ENCODE results near the gene PIP5KL1.
A peak's percentile ranks its signal among the peaks of the same experiment; 100 is the strongest.

The PIP5KL1 gene

DNA sequence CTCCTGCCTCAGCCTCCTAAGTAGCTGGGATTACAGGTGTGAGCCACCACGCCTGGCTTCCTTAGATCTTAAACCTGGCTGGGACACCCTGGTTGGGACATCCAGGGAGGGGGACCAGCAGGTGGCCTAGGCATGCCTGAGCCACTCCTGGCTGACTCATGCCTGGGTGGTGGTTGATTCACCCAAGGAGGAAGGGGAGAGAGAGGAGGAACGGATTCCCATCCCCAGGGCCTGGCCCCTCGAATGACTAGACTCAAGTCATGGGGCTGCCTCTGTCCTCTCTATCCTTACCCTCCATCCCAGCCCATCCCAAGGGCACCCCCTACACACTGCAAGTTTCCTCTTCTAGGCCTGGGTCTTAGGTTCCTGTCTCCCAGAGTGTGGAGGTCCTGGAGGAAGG lies 37.5 kb upstream of the PIP5KL1 start:
- no peak for DNase-seq

DNA sequence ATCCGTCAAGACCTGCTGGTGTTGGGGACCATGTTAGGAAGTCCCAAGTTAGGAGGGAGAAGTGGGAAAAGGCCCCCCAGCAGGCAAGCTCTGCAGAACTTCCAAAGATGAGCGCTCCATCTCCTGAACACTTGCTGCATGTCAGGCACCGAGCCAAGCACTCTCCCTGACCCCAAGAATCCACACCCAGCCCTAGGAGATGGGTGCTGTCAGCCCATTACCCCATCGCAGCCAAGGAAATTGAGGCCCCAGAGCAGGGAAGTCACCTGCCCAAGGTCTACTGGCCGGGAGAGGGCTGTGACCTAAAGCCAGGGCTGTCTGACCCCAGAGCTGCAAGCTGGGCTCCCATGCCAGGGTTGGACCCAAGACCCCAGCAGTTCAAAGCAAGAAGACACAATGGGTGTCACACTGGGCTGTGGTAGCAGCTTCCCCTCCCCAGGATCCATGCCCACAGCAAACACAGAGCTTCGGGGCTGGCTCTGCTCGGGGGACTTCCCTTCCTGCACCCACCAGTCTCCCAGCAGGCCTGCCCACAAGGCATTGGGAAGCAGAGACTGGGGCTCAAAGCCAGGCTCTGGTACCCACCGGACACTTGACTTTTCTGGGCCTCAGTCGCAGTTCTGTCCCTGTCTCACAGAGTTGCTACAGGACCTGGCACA lies 36.7 kb upstream of the PIP5KL1 start:
- DNase-seq, result no peak

DNA sequence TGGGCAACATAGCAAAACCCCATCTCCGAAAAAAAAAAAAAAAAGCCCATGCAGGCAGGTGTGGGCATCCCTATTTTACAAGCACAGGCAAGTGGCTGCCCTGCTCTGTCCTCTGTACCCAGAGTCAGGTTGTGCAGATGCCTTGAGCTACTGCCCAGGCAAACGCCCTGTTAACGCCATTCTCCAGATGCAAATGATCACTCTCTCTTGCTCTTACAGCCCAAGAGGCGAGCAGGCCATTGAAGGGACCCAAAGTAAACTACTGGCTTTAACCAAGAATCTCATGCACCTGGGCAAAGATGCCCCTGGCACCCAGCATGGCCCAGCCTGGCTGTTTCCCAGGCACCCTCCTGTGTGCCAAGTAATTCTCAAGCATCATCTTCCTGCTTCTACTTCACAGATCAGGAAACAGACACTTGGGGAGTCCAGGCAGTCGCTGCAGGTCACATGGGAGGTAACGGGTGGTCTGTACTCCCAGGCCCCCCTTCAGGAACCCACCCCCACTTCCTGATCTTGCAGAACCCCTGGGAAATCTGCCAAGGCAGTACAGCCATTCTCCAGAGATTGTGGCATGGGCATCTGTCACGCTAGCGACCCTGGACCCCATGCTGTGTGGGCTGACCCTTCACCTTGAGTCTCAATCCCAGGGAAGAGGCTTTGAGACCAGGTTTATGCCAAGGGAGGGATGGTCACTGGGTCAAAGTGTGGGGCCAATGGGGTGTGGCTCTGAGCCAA lies 36.0 kb upstream of the PIP5KL1 start:
- no peak for DNase-seq

DNA sequence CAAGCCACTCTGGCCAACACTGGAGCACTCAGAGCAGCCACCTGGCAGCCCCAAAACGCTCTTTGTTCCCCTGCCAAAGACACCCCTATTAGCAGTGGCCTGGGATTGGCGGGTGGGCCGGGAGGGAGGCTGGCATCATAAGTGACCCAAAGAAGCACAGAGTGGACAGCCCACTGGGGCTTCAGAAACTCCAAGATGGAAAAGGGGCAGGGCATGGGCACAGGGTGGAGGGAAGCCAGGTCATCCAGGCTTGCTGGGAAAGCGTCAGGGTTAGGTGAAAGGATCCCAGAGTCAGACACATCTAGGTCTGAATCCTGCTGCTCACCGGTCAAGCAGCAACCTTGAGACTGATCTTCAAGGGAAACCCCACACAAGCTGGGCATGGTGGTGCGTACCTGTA lies 35.4 kb upstream of the PIP5KL1 start:
- no peak for DNase-seq

DNA sequence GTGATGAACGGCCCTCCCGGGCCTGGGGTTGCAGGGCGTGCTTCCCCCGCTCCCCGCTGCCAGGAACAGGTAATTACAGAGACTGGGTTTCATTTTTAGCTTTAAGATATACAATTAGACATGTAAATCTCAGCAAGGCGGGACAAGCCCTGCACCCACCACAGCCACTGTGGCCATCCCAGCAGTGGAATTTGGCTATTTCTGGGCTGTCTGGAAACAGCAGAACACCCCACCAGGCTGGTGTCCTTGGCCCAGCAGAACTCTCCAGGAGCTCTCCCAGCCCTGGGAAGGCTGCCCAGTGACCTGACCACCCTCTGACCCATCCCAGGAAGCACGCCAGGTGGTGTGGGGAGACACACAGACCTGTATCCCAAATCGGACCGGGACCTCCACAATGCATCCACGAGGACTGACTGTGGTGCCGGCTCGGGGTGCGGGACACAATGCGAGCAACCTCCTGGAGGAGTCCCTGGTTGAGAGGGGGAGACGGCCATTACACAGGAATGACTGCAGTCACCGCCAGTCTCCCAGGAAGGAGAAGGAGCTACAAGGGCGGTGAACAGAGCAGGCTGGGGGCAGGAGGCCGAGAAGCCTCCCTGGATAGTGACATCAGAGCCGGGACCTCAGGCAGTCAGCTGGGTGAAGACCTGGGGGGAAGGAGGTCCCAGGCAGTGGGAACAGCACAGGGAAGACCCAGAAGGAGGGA lies 32.9 kb upstream of the PIP5KL1 start:
- no peak for DNase-seq

DNA sequence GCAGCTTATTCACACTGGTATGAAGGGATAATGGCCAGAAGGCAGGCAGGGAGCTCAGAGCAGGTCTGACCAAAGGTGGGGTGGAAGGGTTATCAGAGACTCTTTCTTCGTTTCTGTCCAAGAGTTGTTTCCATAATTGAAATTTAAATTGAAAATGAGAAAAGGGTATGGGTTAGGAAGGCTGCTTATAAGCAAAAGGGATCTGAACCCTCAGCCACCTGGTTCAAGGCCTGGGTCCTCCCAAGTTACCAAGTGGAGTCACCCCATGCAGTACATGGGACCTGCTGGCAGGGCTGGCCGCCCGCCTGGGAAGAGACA lies 32.4 kb upstream of the PIP5KL1 start:
- no peak for DNase-seq

DNA sequence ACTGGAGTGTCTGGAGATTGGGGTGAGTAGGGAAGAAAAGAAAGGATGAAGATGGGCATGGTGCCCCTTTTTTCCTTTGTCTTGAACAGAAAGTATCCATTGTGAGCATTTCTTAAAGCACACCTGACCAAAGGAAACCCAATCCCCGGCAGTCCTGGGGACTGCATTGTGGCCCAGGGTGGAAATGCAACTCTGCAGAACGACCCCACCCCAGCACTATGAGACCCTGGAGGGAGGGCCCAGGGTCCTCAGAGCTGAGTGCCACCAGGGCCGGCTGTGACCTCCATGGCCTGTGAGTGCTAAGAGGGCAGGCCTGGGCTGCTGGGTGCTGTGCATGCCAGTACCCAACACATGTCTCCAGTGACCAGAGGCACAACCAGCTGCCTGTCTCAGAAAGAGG lies 31.7 kb upstream of the PIP5KL1 start:
- no peak for DNase-seq

DNA sequence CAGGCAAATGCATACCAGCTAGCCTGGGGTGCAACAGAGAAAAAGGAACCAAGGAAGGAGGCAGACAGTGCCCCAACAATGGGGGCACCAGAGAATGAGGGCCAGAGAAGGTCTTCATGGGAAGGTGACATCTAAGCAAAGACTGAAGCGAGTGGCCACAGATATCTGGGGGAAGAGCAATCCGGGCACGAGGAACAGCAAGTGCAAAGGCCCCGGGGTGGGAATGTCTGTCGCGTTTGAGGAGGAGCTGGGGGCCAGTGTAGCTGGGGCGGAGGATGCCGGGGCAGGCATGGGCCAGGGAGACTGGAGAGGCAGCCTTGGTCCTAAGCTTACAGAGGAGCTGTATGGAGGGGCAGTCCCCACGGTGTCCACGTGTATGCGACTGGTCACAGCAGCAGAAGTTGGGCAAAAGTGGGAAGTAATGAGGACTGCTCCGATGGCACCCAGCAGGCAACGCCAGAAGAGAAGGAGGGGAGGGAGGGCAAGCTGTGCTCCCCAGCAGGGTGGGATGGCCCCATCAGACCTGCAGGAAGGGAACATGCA lies 31.1 kb upstream of the PIP5KL1 start:
- DNase-seq, result no peak

DNA sequence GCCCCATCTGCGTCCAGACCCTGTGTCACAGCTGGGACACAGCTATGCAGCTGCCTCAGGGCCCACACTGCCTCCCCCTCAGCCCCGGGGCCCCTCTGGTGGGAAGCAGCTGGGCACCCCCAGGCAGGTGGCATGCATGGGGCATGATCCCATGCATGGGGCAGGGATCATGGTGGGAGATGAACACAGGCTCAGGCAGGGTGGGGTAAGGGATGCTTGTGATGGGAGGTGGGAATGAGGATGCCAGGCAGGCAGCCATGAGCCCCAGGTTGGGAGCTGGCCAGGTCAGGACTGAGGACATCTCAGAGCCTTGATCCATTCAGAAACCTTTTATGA lies 30.5 kb upstream of the PIP5KL1 start:
- DNase-seq, result no peak

DNA sequence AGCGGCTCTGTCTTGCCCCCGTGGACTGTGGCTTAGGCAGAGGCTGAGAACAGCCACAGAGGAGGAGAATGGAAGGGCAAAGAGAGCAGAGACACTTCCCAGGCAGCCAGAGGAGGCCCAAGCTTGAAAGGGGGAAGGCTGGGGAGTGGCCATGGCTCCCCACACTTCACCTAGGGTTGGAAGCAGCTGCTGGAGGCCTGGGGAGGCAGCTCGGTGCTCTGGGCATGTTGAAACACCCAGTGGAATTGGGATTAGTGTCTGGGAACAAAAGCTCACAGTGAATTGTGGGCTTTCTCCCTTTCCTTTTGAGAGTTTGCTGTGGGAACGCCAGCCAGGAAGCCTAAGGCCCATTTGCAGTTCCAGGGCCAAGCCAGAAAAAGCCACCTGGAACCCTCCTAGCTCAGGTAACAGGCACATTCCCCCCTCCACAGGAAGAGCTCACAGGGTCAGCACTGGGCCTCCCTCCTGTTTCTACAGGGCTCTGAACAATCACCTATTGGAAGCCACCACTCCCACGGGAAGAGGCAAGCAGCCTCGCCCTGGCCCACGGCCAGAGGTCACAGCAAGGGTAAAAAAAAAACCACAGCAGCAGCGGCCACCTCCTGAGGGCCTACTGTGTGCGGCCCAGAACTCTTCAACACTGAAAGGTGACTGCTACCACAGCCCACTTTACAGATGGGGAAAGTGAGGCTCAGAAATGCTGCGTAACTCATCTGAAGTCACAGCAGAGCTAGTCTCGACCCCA lies 30.0 kb upstream of the PIP5KL1 start:
- no peak for DNase-seq

DNA sequence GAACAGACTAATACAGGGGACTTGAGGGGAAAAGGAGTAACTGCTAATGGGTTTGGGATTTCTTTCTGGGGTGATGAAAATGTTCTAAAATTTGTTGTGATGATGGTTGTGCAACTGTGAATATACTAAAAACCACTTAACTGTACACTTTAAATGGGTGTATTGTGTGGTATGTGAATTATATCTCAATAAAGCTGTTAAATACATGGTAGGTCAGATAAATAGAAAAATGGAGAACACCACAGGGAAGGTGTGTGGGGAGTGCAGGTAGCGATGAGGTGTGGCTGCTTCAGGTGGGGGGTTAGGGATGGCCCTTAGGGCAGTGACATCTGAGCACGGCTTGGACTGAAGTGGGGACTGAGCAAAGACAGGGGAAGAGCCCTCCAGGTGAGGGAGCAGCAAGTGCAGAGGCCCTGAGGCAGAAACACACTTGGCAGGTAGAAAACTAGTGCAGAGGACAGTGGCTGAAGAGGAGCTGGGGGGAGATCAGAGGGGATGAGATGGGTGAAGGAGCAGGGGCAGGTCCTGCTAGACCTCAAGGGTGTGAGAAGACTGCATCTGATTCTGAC lies 29.3 kb upstream of the PIP5KL1 start:
- no peak for DNase-seq

DNA sequence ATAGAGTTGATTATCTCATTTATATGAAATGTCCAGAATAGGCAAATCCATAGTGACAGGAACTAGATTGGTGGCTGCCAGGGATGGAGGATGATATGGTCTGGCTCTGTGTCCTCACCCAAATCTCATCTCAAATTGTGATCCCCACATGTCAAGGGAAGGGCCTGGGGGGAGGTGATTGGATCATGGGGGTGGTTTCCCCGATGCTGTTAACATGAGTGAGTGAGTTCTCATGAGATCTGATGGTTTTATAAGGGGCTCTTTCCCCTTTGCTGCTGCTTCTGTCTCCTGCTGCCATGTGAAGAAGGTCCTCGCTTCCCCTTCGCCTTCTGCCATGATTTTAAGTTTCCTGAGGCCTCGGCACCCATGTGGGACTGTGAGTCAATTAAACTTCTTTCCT lies 28.8 kb upstream of the PIP5KL1 start:
- DNase-seq, result no peak

DNA sequence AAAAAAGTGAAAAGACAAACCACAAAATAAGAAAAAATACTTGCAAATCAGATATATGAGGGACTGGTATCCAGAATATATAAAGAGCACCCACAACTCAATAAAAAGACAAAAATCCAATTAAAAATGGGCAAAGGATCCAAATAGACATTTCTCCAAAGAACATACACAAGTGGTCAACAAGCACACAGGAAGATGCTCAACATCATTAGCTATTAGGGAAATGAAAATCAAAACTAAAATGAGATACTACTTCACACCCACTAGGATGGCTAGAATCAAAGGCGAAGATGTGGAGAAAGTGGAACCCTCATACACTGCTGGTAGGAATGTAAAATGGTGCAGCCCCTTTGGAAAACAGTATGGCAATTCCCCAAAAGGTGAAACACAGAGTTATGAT lies 28.2 kb upstream of the PIP5KL1 start:
- no peak for DNase-seq

DNA sequence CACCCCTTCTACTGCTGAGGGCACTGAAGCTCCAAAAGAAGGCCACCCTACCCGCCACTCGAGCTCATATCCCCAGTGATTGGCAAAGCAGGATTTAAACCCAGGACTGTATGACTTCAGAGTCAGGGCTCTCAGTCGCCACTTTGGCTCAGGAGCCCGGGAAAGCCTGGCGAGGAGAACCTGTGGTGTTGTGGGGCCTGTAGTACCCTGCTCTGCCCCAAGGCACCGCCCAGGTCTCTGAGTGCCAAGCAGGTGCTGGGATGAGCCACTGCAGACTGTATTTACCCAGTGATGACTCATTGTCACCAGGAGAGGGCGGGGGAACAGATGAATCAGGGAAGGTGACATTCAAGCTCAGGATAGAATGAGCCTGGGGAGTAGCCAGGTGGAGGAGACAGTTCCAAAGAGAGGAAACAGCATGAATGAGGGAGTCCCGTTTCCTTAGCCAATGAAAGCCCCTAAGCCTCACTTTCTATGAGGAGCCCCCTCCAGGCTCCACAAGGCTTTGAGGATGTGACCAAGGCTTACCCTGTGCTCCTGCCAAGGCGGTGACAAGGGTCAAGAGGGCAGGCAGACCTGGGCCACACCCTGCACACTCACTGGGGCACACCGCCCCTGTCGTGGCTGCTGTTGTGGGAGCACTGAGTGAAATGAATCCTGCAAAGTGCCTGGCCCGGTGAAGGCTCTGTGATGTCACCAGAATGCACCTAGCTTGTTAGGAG lies 24.9 kb upstream of the PIP5KL1 start:
- peak; percentile 99 for DNase-seq

DNA sequence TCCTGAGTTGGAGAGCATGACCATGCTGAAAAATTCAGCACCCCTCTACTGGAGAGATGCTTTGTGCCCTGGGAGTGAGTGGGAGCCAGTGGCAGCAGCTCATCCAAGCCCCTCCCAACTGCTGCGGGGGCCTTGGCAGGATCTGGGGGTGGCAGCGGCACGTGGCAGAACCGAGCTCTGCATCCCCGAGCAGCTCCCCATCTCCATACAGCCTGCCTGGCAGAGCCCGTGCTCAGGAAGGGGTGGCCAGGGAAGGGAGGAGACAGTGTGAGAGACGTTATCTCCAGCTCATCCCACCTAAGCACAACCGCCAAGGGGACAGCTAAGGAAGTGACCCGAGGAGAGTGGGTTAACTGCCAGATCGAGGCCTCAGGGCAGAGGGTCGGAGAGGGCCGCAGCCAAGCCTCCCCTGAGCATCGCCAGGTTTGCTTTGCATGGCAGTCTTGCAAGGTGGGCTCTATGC lies 24.3 kb upstream of the PIP5KL1 start:
- no peak for DNase-seq

DNA sequence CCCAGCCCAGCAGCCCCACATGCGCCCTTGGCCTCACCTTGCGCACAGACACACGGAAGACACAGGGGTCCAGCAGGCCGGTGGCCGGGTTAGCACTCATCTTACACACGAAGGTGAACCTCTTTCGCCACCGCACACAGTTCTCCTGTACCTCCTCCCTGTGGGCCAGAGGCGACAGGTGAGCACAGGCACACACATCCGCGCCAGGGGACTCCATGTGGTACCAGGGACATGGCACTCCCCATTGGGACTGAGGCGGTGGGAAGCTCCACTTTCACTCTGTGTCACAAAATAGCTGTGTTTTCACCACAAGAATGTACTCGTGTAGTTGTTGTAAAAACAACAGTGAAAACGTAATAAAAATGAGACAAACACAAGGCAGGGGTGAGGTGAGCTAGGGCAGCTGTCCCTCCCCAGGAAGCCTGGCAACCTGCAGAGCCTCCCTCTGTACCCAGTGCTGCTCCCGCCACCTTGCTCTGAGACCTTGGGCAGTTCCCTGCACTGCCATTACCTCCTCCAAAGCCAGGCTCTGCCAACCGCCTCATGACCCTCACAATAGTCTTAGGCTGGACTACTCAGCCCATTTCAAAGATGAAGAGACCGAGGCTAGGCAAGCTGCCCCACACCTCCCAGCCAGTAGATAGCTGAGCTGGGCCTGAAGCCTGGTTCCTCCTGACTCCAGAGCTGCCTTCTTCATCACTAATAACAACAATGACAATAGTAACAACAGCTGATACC lies 23.4 kb upstream of the PIP5KL1 start:
- DNase-seq, result no peak

DNA sequence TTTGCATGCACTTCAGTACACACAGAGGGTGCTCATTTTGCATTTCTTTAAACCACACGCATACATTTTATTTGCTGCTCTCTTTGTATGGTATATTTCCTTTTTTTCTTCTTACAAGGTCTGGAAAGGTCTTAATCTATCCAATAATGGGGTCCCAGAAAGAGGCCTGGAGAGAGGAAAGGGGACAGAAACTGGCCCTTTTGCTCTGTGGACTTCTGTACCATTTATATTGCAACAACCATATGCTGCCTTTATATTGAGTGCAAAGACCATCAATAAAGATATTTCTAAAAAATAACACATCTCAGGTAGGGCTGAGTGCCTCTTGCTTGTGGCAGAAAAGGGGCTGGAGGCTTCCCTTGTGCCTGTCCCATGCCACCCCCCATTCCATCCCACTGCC lies 22.6 kb upstream of the PIP5KL1 start:
- DNase-seq, result no peak

DNA sequence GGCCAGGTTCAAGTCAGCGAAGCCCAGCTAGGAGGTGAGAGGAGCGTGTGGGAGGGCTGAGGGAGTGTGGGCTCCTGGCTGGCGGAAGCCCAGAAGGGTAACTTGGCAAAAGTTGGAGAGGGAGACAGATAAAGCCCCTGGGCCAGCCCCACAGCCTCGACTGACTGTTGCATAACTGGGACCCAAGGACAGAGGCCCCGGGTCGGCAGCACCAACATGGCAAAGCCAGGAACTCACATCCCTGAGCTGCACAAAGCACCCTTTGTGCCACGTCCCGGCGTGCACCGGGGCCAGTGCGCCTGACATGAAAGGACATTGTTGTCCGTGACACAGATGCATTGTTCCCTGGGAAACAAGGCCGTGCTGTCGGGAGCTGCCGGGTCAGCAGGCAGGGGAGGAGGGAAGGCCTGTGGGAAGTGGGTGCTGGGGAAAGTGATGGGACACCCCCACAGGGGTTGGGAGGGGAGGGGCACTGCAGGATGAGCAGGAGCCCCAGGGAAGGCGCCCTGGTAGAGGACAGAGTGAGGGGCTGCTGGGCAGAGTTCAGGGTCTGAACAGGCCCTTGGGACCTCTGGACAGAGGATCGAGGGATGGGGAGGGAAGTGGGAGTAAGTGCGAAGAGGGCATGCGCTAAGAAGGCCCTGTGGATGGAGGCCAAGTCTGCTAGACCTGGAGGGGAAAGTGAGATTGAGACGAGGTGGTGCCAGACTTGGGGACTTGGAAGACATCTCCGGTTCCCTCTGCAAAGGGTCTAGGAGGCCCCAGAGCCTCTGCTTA lies 20.1 kb upstream of the PIP5KL1 start:
- DNase-seq, result no peak

DNA sequence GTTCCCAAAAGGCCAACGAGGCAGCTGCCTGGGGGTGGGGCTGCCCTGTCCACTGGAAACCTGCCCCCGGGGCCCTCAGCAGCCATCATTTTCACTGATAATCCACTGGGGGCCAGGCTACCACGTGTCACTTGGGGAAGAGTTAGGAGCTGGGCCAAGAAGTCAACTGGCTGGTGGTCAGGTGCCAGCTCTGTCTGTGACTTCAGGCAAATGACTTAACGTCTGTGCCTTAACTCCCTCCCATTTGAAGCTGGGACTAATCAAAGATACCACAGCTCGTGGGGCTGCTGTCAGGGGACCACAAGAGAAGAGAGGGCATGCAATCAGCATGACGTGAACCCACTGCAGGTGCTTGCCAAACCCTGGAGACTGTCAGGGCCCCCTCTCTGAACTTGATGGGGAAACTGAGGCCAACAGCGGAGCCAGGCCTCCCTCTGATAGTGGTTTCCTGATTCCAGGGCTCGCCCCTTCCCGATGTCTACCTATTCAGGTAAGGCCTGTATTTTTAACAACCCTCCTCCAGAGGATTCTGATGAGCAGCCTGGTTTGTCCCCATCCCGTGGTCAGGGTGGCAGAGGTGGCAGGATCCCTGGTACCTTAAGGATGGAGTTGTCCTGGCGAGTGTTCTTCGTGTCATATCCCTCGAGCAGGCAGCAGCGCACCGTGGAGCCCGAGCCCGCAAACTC lies 19.4 kb upstream of the PIP5KL1 start:
- DNase-seq, result no peak
